Measurements from ENCODE around the gene LMLN.
"Not testable (repeated sequence)": the region's sequence is repeated elsewhere in the genome, so short reads cannot be mapped to it uniquely, and the experiment has no call there.

LMLN gene

DNA sequence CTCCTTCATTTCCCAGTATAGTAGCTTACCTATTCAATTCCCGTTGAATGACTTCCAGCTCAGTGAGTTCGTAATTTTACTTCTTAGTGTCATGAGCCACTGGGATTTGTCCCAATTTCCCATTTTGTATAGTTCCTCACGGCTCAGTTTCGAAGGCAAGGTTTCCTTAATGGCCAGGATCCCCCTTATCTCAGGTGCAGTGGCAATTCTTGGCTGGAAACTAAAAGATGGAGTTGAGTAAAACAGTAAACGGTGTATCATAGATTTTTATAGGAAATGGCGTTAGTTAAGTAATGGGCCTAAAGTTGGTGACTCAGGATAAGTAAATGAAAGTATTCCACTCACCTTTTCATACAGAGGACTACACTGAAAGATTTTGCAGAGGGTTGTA, 522 bp upstream of the LMLN start:
- DNase-seq (ENCODE audit: low read depth), result no peak
- peak overlapping the region; percentile 72 for H3K4me3 ChIP-seq (ENCODE audit: control insufficient read depth, low read depth, low read length)
- no peak for TF ChIP-seq CTCF (IDR thresholded peaks at IDR 0.05; ENCODE audit: control insufficient read depth, insufficient read depth, low read depth, low read length, missing control alignments)

DNA sequence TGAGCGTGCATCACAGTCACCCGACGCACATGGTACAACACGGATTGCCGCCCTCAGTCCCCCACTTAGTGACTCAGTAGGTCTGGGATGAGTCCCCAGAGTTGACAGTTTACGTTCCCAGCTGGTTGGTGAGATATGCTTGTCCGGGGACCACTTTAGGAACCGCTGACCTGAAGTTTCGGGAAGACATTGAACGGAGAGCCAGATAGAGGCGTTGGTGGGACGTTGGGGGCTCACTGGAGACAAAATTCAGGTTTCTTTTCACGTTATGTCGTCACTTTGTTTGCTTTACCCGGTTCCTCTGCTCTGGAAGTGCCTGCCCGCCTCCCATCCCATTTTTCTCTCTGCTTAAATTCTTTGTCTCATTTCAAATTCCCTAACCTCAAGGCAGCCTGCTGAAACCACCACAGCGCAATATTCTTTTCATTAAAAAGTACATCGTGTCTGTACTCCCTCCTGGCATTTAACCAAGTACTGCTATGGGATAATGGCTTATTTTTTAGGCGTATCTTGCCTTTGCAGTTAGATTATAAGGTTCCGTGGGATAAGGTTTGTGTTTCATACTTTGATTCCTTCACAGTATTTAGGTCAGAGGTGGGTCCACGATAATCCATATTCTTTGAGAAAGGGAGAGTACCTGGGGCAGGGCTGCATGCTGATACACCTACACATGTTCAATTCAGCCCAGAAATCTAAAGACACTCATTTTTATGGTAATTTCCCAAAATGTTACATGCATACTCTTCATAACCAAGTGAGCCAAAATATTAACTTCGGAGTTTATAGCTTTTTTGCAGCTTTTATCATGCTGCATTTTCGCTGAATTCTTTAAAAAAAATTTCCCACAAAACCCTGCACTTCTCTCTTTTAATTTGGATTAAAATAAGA, 921 bp downstream of the LMLN start:
- H3K4me3 ChIP-seq (ENCODE audit: control insufficient read depth, low read depth, low read length), result peak overlapping the region; percentile 72
- DNase-seq (ENCODE audit: low read depth), result no peak
- no peak for TF ChIP-seq CTCF (IDR thresholded peaks at IDR 0.05; ENCODE audit: control insufficient read depth, insufficient read depth, low read depth, low read length, missing control alignments)

DNA sequence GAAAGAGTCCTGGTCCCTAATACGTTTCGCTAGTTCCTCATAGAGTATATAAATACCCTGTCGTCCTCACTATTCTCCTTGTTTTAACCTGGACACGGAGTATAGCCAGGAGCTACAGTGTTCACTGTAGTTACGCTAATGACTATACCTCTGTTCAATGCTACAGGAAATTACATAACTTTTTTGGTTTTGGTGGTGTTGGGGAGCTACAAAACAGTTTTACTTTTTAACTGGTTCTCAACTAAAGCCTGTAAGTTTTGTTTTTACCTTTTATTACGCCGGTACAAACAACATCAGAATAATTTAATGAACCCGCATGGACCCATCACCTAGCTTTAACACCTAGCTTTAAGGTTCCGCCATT, 1.5 kb downstream of the LMLN start:
- DNase-seq (ENCODE audit: low read depth), result no peak
- no peak for TF ChIP-seq CTCF (IDR thresholded peaks at IDR 0.05; ENCODE audit: control insufficient read depth, insufficient read depth, low read depth, low read length, missing control alignments)
- H3K4me3 ChIP-seq (ENCODE audit: control insufficient read depth, low read depth, low read length), result no peak overlapping the region

DNA sequence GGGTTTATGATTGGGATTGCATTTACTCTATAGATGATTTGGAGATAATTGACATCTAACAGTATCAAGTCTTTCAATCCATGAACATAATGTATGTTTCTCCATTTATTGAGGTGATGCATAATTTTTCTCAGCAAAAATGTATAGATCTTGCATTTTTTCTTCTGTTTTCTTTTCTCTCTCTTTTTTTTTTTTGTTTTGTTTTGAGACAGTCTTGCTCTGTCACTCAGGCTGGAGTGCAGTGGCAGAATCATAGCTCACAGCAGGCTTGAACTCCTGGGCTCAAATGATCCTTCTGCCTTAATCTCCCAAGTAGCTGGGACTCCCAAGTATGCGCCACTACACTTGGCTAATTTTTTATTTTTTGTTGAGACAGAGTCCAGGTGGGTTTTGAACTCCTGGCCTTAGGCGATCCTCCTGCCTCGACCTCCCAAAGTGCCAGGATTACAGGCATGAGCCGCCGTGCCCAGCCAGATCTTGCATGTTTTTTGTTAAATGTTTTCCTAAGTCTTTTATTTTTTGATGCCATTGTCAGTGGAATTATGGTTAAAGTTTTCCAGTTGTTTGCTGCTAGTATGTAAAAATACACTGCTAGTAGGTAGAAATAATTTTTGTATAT, 3.1 kb downstream of the LMLN start:
- no peak for TF ChIP-seq CTCF (IDR thresholded peaks at IDR 0.05; ENCODE audit: control insufficient read depth, insufficient read depth, low read depth, low read length, missing control alignments)

DNA sequence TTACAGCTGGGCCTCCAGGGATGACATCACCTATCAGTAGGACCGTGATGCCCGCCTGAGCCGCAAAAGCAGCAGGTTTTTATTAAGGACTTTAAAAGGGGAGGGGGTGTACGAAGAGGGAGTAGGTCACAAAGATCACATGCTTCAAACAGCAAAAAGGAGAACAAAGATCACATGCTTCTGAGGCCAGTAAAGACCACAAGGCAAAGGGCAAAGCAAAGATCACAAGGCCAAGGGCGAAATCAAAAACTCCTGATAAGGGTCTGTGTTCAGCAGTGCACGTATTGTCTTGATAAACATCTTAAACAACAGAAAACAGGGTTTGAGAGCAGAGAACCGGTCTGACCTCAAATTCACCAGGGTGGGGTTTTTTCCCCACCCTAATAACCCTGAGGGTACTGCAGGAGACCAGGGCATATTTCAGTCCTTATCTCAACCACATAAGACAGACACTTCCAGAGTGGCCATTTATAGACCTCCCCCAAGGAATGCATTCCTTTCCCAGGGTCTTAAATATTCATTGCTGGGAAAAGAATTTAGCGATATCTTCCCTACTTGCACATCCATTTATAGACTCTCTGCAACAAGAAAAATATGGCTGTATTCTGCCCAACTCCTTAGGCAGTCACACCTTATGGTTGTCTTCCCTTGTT, 7.4 kb downstream of the LMLN start:
- H3K4me3 ChIP-seq (ENCODE audit: control insufficient read depth, low read depth, low read length); DNase-seq (ENCODE audit: low read depth): not testable (repeated sequence)

More for the DNA sequence above, 3.1 kb downstream of the LMLN start:
- H3K4me3 ChIP-seq (ENCODE audit: control insufficient read depth, low read depth, low read length), result no peak overlapping the region
- DNase-seq (ENCODE audit: low read depth), result no peak

- TF ChIP-seq CTCF (IDR thresholded peaks at IDR 0.05; ENCODE audit: control insufficient read depth, insufficient read depth, low read depth, low read length, missing control alignments), result no peak
- no peak for DNase-seq (ENCODE audit: low read depth)
- no peak overlapping the region for H3K4me3 ChIP-seq (ENCODE audit: control insufficient read depth, low read depth, low read length)
Measured at GRCh38 chr3:197970588-197970987, 10.6 kb downstream of the LMLN start.

DNA sequence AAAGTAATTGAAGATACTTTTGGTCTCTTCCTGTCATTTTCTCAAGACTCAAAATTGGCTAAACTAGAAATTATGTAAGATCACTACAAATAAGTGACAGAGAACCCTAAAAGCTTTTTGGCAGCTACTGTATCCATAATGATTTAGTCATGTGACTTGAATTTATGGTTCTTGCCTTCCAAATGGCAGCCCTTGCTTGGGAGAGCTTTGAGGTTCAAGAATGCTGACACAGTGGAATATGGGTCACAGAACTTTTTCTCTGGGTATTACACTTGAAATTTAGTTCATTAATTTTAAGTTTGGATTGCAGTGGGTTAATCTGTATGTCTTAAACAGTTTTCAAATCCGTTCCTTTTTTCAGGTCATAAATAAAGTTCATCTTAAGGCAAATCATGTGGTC, 14.0 kb downstream of the LMLN start:
- TF ChIP-seq CTCF (IDR thresholded peaks at IDR 0.05; ENCODE audit: control insufficient read depth, insufficient read depth, low read depth, low read length, missing control alignments), result no peak
- DNase-seq (ENCODE audit: low read depth), result no peak
- H3K4me3 ChIP-seq (ENCODE audit: control insufficient read depth, low read depth, low read length), result no peak overlapping the region
